ENCODE measurements around the gene KIAA1671. TPM values are rescaled to one million over a fixed set of nuclear protein-coding genes. Genes with fewer than 3 reads are reported as not detected.

The KIAA1671 gene
- total and polyA plus RNA-seq, 2 of the 13 experiments (the other 11 are each of a cell fraction or from before 2014, with no cell fraction given): 13.5 to 13.6 TPM

DNA sequence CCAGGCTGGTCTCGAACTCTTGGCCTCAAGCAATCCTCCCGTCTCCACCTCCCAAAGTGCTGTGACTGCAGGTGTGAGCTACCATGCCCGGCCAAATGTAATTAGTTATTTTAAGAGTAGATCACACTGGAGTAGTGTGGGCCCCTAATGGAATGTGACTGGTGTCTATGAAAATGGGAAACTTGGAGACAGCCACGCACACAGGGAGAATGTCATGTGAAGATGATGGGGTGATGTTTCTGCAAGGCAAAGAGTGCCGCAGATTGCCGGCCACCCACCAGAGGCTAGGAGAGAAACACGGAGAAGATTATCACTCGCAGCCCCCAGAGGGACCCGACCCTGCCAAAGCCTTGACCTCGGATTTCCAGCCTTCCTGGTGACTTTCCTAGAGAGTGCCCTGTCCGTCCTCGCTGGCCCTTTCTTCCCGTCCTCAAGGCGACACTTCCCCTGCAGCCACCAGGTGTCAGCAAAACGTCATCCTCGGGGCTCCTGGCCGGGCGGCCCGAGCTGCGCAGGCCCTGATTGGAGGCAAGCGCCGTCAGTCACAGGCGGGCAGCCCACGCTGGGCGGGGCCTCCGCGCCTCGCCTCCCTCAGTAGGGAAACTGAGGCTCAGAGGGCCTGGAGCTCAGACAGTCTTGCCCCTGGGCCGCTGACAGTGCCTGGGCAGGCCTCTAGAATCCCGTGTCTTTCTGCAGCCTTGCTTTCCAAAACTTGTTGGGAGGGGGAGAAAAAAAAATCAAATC, 283.2 kb downstream of the KIAA1671 start (continued):
- TF ChIP-seq, protein P1, sequence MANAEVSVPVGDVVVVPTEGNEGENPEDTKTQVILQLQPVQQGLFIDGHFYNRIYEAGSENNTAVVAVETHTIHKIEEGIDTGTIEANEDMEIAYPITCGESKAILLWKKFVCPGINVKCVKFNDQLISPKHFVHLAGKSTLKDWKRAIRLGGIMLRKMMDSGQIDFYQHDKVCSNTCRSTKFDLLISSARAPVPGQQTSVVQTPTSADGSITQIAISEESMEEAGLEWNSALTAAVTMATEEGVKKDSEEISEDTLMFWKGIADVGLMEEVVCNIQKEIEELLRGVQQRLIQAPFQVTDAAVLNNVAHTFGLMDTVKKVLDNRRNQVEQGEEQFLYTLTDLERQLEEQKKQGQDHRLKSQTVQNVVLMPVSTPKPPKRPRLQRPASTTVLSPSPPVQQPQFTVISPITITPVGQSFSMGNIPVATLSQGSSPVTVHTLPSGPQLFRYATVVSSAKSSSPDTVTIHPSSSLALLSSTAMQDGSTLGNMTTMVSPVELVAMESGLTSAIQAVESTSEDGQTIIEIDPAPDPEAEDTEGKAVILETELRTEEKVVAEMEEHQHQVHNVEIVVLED (CRISPR knock-in tag; IDR thresholded peaks at IDR 0.05; ENCODE audit: borderline replicate concordance): 0 out of 2 replicates have a peak, but pooled peaks have one; percentile 42
- TF ChIP-seq MIER2 (CRISPR knock-in tag; IDR thresholded peaks at IDR 0.05) (no peak), DDIT3 (CRISPR knock-in tag; IDR thresholded peaks at IDR 0.05) (no peak), SMC3 (IDR thresholded peaks at IDR 0.05; ENCODE audit: low read length) (peak; percentile 58; the same call in 1 of the 2 replicates), ZNF280D (CRISPR knock-in tag; IDR thresholded peaks at IDR 0.05) (0 out of 2 replicates have a peak, but pooled peaks have one; percentile 24), CCDC6 (CRISPR knock-in tag; IDR thresholded peaks at IDR 0.05) (no peak), NFYB (CRISPR knock-in tag; IDR thresholded peaks at IDR 0.05) (peak; percentile 97), MTA1 (CRISPR knock-in tag; IDR thresholded peaks at IDR 0.05; ENCODE audit: borderline replicate concordance) (peak; percentile 44; the same call in 1 of the 2 replicates), POLR2G (IDR thresholded peaks at IDR 0.05; ENCODE audit: low read depth, low read length) (no peak), RBM39 (IDR thresholded peaks at IDR 0.05; ENCODE audit: low read depth, low read length, poor library complexity, severe bottlenecking) (peak; percentile 32), ZNF709 (CRISPR knock-in tag; IDR thresholded peaks at IDR 0.05) (peak; percentile 32; the same call in 1 of the 2 replicates), SP1 (IDR thresholded peaks at IDR 0.05) (no peak), SP1 (CRISPR knock-in tag; IDR thresholded peaks at IDR 0.05) (peak; percentile 80), ISL2 (CRISPR knock-in tag; IDR thresholded peaks at IDR 0.05) (0 out of 2 replicates have a peak, but pooled peaks have one; percentile 41), ZNF574 (CRISPR knock-in tag; IDR thresholded peaks at IDR 0.05) (peak; percentile 52; the same call in 1 of the 2 replicates), ATF7-NPFF (CRISPR knock-in tag; IDR thresholded peaks at IDR 0.05; ENCODE audit: low read depth) (no peak)
- TF ChIP-seq, protein P2, sequence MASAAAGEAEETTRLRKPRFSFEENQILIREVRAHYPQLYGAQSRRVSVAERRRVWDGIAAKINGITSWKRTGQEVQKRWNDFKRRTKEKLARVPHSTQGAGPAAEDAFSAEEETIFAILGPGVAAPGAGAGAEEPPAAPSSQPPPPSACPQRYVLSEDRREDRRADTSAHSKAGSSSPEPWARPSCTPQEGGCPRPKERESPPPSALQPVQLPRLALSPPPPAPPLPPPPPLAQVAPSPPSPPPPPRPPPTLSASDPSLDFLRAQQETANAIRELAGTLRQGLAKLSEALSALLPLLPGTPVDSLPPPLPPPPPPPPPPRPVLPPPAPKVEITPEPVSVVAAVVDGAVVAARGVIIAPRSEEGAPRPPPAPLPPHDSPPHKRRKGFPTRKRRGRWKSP (CRISPR knock-in tag; IDR thresholded peaks at IDR 0.05): no peak
- TF ChIP-seq, protein P3, sequence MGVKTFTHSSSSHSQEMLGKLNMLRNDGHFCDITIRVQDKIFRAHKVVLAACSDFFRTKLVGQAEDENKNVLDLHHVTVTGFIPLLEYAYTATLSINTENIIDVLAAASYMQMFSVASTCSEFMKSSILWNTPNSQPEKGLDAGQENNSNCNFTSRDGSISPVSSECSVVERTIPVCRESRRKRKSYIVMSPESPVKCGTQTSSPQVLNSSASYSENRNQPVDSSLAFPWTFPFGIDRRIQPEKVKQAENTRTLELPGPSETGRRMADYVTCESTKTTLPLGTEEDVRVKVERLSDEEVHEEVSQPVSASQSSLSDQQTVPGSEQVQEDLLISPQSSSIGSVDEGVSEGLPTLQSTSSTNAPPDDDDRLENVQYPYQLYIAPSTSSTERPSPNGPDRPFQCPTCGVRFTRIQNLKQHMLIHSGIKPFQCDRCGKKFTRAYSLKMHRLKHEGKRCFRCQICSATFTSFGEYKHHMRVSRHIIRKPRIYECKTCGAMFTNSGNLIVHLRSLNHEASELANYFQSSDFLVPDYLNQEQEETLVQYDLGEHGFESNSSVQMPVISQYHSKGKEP (CRISPR knock-in tag; IDR thresholded peaks at IDR 0.05): no peak
